ENCODE data around the gene THOC5.

THOC5 gene

GRCh38 chr22:29475550-29475949 is 78.0 kb downstream of the THOC5 start:
- no peak overlapping the region for H3K9ac ChIP-seq (ENCODE audit: low read length in 2 of 2)
- H3K4me3 ChIP-seq (ENCODE audit: low read length in 2 of 2), result no peak overlapping the region
- H3K27ac ChIP-seq (ENCODE audit: low read length), result no peak overlapping the region
- no peaks in the 10 kb centered on the region for H3K36me3 ChIP-seq (ENCODE audit: control insufficient read depth in 2 of 2, insufficient read depth in 2 of 2, low read length in 2 of 2)
- no peaks in the 10 kb centered on the region for H3K9me3 ChIP-seq (ENCODE audit: control insufficient read depth in 2 of 2, low read length in 2 of 2)
- peaks cover 34 to 48% of the 10 kb centered on the region in 2 donors for H3K27me3 ChIP-seq (ENCODE audit: control insufficient read depth in 1 of 2, insufficient read depth in 2 of 2, low read length in 2 of 2)
- peaks cover 6% of the 10 kb centered on the region for H3K4me1 ChIP-seq (ENCODE audit: control insufficient read depth, insufficient read depth, low read length)

- Histone ChIP-seq H3K36me3 (ENCODE audit: control insufficient read depth in 2 of 2, insufficient read depth in 2 of 2, low read length in 2 of 2) (no peaks in the 10 kb centered on the region), H3K9ac (ENCODE audit: low read length in 2 of 2) (no peak overlapping the region), H3K4me3 (ENCODE audit: low read length in 2 of 2) (no peak overlapping the region), H3K27me3 (ENCODE audit: control insufficient read depth in 1 of 2, insufficient read depth in 2 of 2, low read length in 2 of 2) (peaks cover 22 to 32% of the 10 kb centered on the region in 2 donors), H3K27ac (ENCODE audit: low read length) (no peak overlapping the region), H3K4me1 (ENCODE audit: control insufficient read depth, insufficient read depth, low read length) (peaks cover 6% of the 10 kb centered on the region), H3K9me3 (ENCODE audit: control insufficient read depth in 2 of 2, low read length in 2 of 2) (no peaks in the 10 kb centered on the region)
Measured at GRCh38 chr22:29473001-29473400, 80.6 kb downstream of the THOC5 start.

- H3K27ac ChIP-seq (ENCODE audit: low read length), result no peak overlapping the region
- H3K9me3 ChIP-seq (ENCODE audit: control insufficient read depth in 2 of 2, low read length in 2 of 2), result no peaks in the 10 kb centered on the region
- no peak overlapping the region for H3K9ac ChIP-seq (ENCODE audit: low read length in 2 of 2)
- peaks cover 6% of the 10 kb centered on the region for H3K4me1 ChIP-seq (ENCODE audit: control insufficient read depth, insufficient read depth, low read length)
- peak overlapping the region in 1 of 2 donors; percentile 44 for H3K4me3 ChIP-seq (ENCODE audit: low read length in 2 of 2)
- H3K36me3 ChIP-seq (ENCODE audit: control insufficient read depth in 2 of 2, insufficient read depth in 2 of 2, low read length in 2 of 2), result no peaks in the 10 kb centered on the region
- H3K27me3 ChIP-seq (ENCODE audit: control insufficient read depth in 1 of 2, insufficient read depth in 2 of 2, low read length in 2 of 2), result peaks cover 17 to 24% of the 10 kb centered on the region in 2 donors
Measured at GRCh38 chr22:29470159-29470855, 83.2 kb downstream of the THOC5 start.

GRCh38 chr22:29469755-29470154 is 83.8 kb downstream of the THOC5 start:
- Histone ChIP-seq H3K4me1 (ENCODE audit: control insufficient read depth, insufficient read depth, low read length) (peaks cover 6% of the 10 kb centered on the region), H3K27me3 (ENCODE audit: control insufficient read depth in 1 of 2, insufficient read depth in 2 of 2, low read length in 2 of 2) (peaks cover 17 to 24% of the 10 kb centered on the region in 2 donors), H3K27ac (ENCODE audit: low read length) (no peak overlapping the region), H3K9ac (ENCODE audit: low read length in 2 of 2) (no peak overlapping the region), H3K36me3 (ENCODE audit: control insufficient read depth in 2 of 2, insufficient read depth in 2 of 2, low read length in 2 of 2) (no peaks in the 10 kb centered on the region), H3K9me3 (ENCODE audit: control insufficient read depth in 2 of 2, low read length in 2 of 2) (no peaks in the 10 kb centered on the region), H3K4me3 (ENCODE audit: low read length in 2 of 2) (no peak overlapping the region)

- Histone ChIP-seq H3K27me3 (ENCODE audit: control insufficient read depth in 1 of 2, insufficient read depth in 2 of 2, low read length in 2 of 2) (peaks cover 2 to 9% of the 10 kb centered on the region in 2 donors), H3K9me3 (ENCODE audit: control insufficient read depth in 2 of 2, low read length in 2 of 2) (no peaks in the 10 kb centered on the region), H3K36me3 (ENCODE audit: control insufficient read depth in 2 of 2, insufficient read depth in 2 of 2, low read length in 2 of 2) (no peaks in the 10 kb centered on the region), H3K27ac (ENCODE audit: low read length) (no peak overlapping the region), H3K4me1 (ENCODE audit: control insufficient read depth, insufficient read depth, low read length) (no peaks in the 10 kb centered on the region), H3K4me3 (ENCODE audit: low read length in 2 of 2) (no peak overlapping the region), H3K9ac (ENCODE audit: low read length in 2 of 2) (no peak overlapping the region)
Measured at GRCh38 chr22:29464581-29464980, 89.0 kb downstream of the THOC5 start.

- no peaks in the 10 kb centered on the region for H3K36me3 ChIP-seq (ENCODE audit: control insufficient read depth in 2 of 2, insufficient read depth in 2 of 2, low read length in 2 of 2)
- no peak overlapping the region for H3K4me3 ChIP-seq (ENCODE audit: low read length in 2 of 2)
- peaks cover 2 to 5% of the 10 kb centered on the region in 2 donors for H3K27me3 ChIP-seq (ENCODE audit: control insufficient read depth in 1 of 2, insufficient read depth in 2 of 2, low read length in 2 of 2)
Measured at GRCh38 chr22:29463629-29464028, 89.9 kb downstream of the THOC5 start.

GRCh38 chr22:29461263-29461662 is 92.3 kb downstream of the THOC5 start:
- H3K4me3 ChIP-seq (ENCODE audit: low read length in 2 of 2), result no peak overlapping the region
- H3K9me3 ChIP-seq (ENCODE audit: control insufficient read depth in 2 of 2, low read length in 2 of 2), result no peaks in the 10 kb centered on the region
- H3K27me3 ChIP-seq (ENCODE audit: control insufficient read depth in 1 of 2, insufficient read depth in 2 of 2, low read length in 2 of 2), result peaks cover 0 to 3% of the 10 kb centered on the region in 2 donors
- no peak overlapping the region for H3K9ac ChIP-seq (ENCODE audit: low read length in 2 of 2)
- H3K27ac ChIP-seq (ENCODE audit: low read length), result no peak overlapping the region
- no peaks in the 10 kb centered on the region for H3K4me1 ChIP-seq (ENCODE audit: control insufficient read depth, insufficient read depth, low read length)
- H3K36me3 ChIP-seq (ENCODE audit: control insufficient read depth in 2 of 2, insufficient read depth in 2 of 2, low read length in 2 of 2), result no peaks in the 10 kb centered on the region

More at GRCh38 chr22:29463629-29464028, 89.9 kb downstream of the THOC5 start:
- Histone ChIP-seq H3K9me3 (ENCODE audit: control insufficient read depth in 2 of 2, low read length in 2 of 2) (no peaks in the 10 kb centered on the region), H3K27ac (ENCODE audit: low read length) (no peak overlapping the region), H3K4me1 (ENCODE audit: control insufficient read depth, insufficient read depth, low read length) (no peaks in the 10 kb centered on the region), H3K9ac (ENCODE audit: low read length in 2 of 2) (no peak overlapping the region)

GRCh38 chr22:29459773-29460172 is 93.8 kb downstream of the THOC5 start:
- H3K27me3 ChIP-seq (ENCODE audit: control insufficient read depth in 1 of 2, insufficient read depth in 2 of 2, low read length in 2 of 2), result peaks cover 0 to 3% of the 10 kb centered on the region in 2 donors
- no peak overlapping the region for H3K4me3 ChIP-seq (ENCODE audit: low read length in 2 of 2)
- H3K9ac ChIP-seq (ENCODE audit: low read length in 2 of 2), result no peak overlapping the region
- no peaks in the 10 kb centered on the region for H3K9me3 ChIP-seq (ENCODE audit: control insufficient read depth in 2 of 2, low read length in 2 of 2)
- no peaks in the 10 kb centered on the region for H3K4me1 ChIP-seq (ENCODE audit: control insufficient read depth, insufficient read depth, low read length)
- no peak overlapping the region for H3K27ac ChIP-seq (ENCODE audit: low read length)
- H3K36me3 ChIP-seq (ENCODE audit: control insufficient read depth in 2 of 2, insufficient read depth in 2 of 2, low read length in 2 of 2), result no peaks in the 10 kb centered on the region

GRCh38 chr22:29458551-29458950 is 95.0 kb downstream of the THOC5 start:
- no peaks in the 10 kb centered on the region for H3K9me3 ChIP-seq (ENCODE audit: control insufficient read depth in 2 of 2, low read length in 2 of 2)
- no peaks in the 10 kb centered on the region for H3K36me3 ChIP-seq (ENCODE audit: control insufficient read depth in 2 of 2, insufficient read depth in 2 of 2, low read length in 2 of 2)
- H3K27me3 ChIP-seq (ENCODE audit: control insufficient read depth in 1 of 2, insufficient read depth in 2 of 2, low read length in 2 of 2), result peaks cover 0 to 3% of the 10 kb centered on the region in 2 donors
- H3K9ac ChIP-seq (ENCODE audit: low read length in 2 of 2), result no peak overlapping the region
- no peak overlapping the region for H3K4me3 ChIP-seq (ENCODE audit: low read length in 2 of 2)
- H3K4me1 ChIP-seq (ENCODE audit: control insufficient read depth, insufficient read depth, low read length), result peaks cover 2% of the 10 kb centered on the region
- no peak overlapping the region for H3K27ac ChIP-seq (ENCODE audit: low read length)

GRCh38 chr22:29457730-29458129 is 95.8 kb downstream of the THOC5 start:
- Histone ChIP-seq H3K36me3 (ENCODE audit: control insufficient read depth in 2 of 2, insufficient read depth in 2 of 2, low read length in 2 of 2) (no peaks in the 10 kb centered on the region), H3K27ac (ENCODE audit: low read length) (no peak overlapping the region), H3K9me3 (ENCODE audit: control insufficient read depth in 2 of 2, low read length in 2 of 2) (no peaks in the 10 kb centered on the region), H3K27me3 (ENCODE audit: control insufficient read depth in 1 of 2, insufficient read depth in 2 of 2, low read length in 2 of 2) (peaks cover 0 to 3% of the 10 kb centered on the region in 2 donors), H3K4me3 (ENCODE audit: low read length in 2 of 2) (no peak overlapping the region), H3K9ac (ENCODE audit: low read length in 2 of 2) (no peak overlapping the region), H3K4me1 (ENCODE audit: control insufficient read depth, insufficient read depth, low read length) (peaks cover 2% of the 10 kb centered on the region)

GRCh38 chr22:29456211-29456671 is 97.3 kb downstream of the THOC5 start:
- H3K27ac ChIP-seq (ENCODE audit: low read length), result no peak overlapping the region
- no peak overlapping the region for H3K9ac ChIP-seq (ENCODE audit: low read length in 2 of 2)
- H3K4me3 ChIP-seq (ENCODE audit: low read length in 2 of 2), result no peak overlapping the region
- peaks cover 0 to 3% of the 10 kb centered on the region in 2 donors for H3K27me3 ChIP-seq (ENCODE audit: control insufficient read depth in 1 of 2, insufficient read depth in 2 of 2, low read length in 2 of 2)
- peaks cover 2% of the 10 kb centered on the region for H3K4me1 ChIP-seq (ENCODE audit: control insufficient read depth, insufficient read depth, low read length)
- no peaks in the 10 kb centered on the region for H3K9me3 ChIP-seq (ENCODE audit: control insufficient read depth in 2 of 2, low read length in 2 of 2)
- H3K36me3 ChIP-seq (ENCODE audit: control insufficient read depth in 2 of 2, insufficient read depth in 2 of 2, low read length in 2 of 2), result no peaks in the 10 kb centered on the region

Measured in stomach smooth muscle (tissue), 2 donors.